AG08395 (cell line): Measurements from ENCODE around the gene MCL1.
"Not testable (repeated sequence)": the region's sequence is repeated elsewhere in the genome, so short reads cannot be mapped to it uniquely, and the experiment has no call there.

Source experiments
- DNase-seq: peaks from one replicate; pipeline ENCODE4 v3.0.0; 2012; ENCODE audit warnings: mixed read lengths, low spot score

Gene MCL1

DNA sequence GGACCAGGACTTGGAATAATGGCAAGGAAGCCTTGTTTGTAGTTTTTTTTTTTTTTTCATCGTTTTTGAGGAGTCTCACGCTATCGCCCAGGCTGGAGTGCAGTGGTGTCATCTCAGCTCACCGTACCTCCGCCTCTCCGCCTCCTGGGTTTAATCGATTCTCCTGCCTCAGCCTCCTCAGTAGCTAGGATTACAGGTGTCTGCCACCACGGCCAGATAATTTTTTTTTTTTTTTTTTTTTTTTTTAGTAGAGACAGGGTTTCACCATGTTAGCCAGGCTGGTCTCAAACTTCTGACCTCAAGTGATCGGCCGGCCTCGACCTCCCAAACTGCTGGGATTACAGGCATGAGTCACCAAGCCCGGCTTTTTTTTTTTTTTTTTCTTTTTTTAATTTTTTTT is 23.0 kb upstream of the MCL1 start:
- DNase-seq = not testable (repeated sequence)

GRCh38 chr1:150601540-150601939 is 22.1 kb upstream of the MCL1 start:
- no peak for DNase-seq

DNA sequence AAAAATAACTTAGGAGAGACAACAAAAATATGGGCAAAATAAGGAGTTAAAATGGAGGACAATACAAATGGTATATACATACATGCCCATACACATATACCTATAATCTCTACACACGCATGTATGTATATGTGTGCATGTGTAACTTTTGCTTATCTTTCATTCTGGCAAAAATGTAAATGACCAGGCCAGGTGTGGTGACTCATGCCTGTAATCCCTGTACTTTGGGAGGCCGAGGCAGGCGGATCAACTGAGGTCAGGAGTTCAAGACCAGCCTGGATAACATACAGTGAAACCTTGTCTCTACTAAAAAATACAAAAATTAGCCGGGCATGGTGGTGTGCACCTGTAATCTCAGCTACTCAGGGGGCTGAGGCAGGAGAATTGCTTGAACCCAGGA is 18.9 kb upstream of the MCL1 start:
- not testable (repeated sequence) for DNase-seq

DNA sequence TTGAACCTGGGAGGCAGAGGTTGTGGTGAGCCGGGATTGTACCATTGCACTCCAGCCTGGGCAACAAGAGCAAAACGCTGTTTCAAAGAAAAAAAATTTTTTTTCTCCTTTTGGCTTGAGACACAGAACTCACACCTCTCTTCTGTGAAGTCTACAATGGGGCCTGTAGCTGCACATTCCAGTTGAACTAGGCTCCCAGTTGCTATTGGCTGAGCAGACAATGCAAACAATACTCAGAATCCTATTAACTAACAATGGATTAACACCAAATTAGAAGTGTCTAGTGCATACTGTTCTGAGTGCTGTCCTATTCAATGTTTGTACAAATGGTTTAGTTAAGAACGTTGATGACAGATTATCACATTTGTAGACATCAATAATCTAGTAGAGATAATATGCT is 17.6 kb upstream of the MCL1 start:
- DNase-seq = no peak

GRCh38 chr1:150596095-150596892 is 16.9 kb upstream of the MCL1 start:
- DNase-seq = peak; percentile 64

GRCh38 chr1:150582371-150582770 is 3.0 kb upstream of the MCL1 start:
- DNase-seq = peak; percentile 17

DNA sequence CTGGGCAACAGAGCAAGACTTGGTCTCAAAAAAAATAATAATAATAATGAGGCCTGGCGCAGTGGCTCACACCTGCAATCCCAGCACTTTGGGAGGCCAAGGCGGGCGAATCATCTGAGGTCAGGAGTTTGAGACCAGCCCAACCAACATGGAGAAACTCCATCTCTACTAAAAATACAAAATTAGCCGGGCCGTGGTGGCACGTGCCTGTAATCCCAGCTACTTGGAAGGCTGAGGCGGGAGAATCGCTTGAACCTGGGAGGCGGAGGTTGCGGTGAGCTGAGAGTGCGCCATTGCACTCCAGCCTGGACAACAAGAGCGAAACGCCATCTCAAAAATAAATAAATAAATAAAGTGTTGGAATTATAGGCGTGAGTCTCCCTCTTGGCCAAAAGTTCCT is 2.6 kb upstream of the MCL1 start:
- not testable (repeated sequence) for DNase-seq

DNA sequence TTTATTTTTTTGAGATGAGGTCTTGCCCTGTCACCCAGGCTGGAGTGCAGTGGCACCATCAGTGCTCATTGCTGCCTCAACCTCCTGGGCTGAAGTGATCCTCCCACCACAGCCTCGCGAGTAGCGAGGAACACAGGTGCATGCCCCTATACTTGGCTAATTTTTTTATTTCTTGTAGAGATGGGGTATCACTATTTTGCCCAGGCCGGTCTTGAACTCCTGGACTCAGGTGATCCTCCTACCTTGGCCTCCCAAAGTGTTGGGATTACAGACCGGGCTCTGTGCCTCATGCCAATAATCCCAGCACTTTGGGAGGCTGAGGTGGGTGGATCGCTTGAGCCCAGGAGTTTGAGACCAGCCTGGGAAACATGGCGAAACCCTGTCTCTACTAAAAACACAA is 2.0 kb upstream of the MCL1 start:
- DNase-seq = not testable (repeated sequence)

DNA sequence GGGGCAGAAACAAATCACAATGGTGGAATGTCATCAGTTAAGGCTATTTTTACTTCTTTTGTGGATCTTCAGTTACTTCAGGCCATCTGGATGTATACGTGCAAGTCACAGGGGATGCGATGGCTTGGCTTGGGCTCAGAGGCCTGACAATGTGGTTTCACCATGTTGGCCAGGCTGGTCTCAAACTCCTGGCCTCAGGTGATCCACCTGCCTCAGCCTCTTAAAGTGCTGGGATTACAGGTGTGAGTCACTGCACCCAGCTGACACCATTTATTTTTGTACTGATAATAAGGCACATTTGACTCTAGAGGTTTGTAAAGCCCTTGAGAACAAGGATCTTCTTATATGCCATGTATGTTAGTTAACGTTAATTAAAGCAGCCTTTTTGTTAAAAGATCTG is 1.6 kb upstream of the MCL1 start:
- DNase-seq = not testable (repeated sequence)

- DNase-seq = no peak
These were observed 684 bp upstream of the MCL1 start for GRCh38 chr1:150579945-150580642.

DNA sequence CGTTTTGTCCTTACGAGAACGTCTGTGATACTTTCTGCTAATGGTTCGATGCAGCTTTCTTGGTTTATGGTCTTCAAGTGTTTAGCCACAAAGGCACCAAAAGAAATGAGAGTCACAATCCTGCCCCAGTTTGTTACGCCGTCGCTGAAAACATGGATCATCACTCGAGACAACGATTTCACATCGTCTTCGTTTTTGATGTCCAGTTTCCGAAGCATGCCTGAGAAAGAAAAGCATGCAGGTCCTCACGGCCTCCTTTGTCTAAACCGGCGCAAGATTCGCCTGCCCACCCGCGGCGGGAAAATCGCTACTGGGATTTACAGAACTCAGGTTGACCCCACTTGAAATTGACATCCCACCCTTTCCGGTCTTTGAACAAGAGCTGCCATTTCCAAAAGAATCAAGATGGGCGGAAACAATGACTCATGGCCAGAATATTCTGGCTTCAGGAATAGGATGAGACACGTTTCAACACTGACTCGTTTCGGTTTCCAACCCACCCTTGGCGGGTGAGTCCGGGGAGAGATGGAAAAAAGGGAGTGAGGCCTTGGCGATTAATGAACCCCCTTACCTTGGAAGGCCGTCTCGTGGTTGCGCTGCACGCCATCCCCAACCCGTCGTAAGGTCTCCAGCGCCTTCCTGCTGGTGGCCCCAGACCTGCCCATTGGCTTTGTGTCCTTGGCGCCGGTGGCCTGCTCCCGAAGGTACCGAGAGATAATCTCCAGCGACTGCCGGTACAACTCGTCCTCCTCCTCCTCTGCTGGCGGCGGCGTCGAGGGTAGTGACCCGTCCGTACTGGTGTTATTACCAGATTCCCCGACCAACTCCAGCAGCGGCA is 919 bp downstream of the MCL1 start:
- DNase-seq = peak; percentile 73

DNA sequence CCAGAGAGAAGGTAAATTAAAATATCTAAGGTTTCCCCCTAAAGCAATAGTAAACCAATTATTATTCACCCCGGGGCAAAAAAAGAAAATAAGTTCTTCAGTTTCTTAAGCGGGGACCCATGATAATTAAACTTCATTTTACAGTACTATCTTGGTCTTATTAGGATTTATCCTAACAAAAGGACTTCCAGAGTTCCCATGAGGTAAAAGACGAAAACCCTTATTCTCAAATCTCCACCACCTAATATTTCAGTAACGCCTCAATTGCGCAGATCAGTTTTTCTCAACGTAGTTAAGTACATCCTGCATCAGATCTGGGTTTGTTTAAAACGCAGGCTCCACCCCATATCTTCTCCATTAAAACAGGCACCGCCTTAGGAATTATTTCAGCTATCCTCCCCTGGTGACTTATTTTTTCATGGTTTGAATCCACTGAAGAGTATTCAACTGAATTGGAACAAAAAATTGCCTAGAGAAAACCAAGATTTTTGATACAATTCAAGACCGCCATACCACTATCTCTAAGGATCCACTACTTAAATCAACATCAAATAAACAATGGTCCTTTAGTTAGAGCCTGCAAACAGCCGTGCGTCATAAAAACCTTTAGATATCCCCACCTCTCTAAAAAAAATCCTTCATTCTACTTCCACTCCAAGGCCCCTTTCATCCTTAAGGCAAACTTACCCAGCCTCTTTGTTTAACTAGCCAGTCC is 1.7 kb downstream of the MCL1 start:
- no peak for DNase-seq

DNA sequence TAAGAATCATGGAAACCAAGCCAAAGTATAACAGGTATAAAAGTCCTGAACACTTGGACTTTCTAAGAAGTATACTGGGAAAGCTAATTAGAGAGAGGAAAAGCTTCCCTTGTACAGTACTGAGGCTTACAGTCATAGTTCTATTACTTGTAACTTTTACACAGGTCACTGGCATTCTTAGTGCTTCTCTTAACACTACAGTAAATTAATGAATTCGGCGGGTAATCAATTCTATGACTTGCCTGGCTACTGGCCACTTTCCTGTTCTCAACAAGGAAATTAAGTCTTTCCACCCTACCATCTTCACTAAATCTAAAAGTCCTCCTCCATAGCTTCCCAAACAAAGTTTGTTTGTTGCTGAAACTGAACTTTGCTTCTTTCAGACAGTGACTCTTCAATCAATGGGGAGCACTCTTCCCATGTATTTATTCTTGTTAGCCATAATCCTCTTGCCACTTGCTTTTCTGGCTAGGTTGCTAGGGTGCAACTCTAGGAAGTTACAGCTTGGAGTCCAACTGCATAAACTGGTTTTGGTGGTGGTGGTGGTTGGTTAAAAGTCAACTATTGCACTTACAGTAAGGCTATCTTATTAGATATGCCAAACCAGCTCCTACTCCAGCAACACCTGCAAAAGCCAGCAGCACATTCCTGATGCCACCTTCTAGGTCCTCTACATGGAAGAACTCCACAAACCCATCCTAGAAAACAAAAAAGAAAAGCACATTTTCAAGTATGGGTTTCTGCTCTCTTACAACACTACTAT is 2.4 kb downstream of the MCL1 start:
- no peak for DNase-seq

- DNase-seq = no peak
These were observed 3.1 kb downstream of the MCL1 start for GRCh38 chr1:150576367-150576711.

DNA sequence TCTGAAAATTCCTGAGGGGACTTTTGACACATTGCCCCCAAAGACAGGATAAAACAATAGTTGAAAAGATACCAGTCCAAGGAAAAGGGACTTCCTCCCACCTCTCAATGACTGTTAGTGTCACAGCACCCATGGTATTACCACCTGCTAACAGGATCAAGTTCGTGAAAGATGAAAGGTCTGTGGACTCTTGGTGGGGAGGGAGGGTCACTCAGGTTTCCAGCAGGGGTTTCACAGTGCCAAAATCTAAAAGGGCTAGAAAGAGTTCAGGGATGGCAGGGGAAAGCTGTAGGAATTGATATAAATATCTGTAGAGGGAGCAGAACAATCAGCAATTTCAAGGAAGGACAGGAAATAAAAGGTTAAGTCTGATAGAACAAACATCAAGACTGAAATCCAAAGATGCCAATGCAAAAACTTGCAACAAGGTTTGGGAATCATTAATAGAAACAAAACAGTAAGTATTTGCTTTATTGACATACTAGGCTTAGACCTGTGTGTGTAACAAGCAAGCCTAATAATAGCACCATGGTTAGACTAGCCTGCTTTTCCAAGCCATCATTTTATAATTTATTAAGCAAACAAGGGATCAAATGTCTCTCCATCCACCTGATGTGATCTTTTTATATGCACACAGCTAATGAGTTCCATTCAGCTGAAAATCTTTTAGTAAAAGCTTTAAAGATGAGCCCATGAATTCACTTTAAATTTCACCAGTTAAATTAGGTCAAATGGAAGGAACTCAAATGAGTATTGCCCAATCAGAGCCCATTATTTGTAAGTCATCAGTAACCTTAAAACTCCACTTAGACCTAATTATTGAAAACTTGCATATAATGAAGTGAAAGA is 3.7 kb downstream of the MCL1 start:
- DNase-seq = no peak

DNA sequence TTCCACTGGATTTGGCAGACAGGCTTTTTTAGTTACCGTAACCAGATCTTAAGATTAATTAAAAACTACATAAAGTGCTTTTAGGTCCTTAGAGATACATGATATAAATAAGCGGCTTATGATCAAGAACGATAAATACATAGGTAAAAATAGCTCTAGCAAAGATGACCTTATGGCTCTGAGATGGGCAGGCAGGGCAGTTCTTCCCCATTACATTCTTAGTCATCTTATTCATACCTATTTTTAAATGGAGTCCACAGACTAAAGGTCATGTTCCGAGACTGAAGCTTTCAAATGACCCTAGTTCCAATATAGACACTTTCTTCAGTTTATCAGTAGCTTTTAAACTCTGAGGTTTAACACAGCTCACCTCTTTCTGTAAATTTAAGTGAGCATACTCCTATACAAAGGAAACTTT is 4.3 kb downstream of the MCL1 start:
- no peak for DNase-seq

GRCh38 chr1:150574260-150575071 is 4.9 kb downstream of the MCL1 start:
- no peak for DNase-seq

DNA sequence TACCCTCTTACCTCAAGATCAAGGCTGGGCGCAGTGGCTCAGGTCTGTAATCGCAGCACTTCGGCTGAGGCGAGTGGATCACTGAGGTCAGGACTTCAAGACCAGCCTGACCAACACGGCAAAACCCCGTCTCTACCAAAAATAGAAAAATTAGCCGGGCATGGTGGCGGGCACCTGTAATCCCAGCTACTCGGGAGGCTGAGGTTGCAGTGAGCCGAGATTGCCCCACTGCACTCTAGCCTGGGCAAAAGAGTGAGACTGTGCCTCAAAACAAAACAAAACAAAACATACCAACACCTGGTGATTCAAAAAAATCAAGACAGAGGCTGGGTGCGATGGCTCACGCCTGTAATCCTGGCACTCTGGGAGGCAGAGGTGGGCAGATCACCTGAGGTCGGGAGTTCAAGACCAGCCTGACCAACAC is 5.8 kb downstream of the MCL1 start:
- DNase-seq = not testable (repeated sequence)

DNA sequence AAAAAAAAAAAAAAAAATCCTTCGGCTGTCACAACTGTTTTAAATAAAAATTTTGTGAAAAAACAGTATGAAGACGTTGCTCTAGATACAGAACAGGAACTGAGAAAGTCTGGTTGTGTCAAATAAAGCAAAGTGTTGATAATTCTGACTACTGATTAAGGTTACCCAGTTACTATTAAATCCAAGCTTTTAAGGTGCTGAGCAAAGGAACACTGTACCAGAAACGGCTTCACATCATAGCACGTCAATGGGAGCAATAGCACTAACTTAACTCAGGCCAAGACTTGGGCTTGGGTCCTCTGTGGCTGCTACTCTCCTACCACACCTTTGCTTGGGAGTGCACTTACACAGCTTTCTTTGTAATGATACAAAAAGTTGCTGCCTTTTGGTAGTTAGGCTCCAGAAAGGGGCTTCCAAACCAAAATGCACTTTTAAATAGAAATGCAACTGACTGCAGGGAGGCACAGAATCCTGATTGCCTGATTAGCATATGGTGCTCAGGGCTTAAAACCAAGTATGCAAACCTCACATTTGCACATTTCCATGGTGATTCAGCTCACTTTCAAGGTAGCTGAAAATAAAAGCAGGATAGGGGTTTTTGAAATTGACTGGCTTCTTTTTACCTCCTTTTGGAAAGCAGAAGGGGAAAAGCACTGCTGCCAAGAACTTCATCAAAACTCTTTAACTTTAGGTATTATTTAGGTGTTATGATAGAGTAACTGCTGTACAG is 6.3 kb downstream of the MCL1 start:
- no peak for DNase-seq
